Ishikawa (cell line): ENCODE results near the gene GINS2.

Experiments
- CEBPB ChIP-seq: IDR thresholded peaks from 2 replicates; pipeline ENCODE4 v1.6.1; 2012
- CREB1 ChIP-seq: IDR thresholded peaks from 2 replicates; pipeline ENCODE4 v1.6.1; 2012; ENCODE audit warnings: low read depth
- EGR1 ChIP-seq: IDR thresholded peaks from 2 replicates; pipeline ENCODE4 v1.6.1; 2012
- EP300 ChIP-seq: IDR thresholded peaks from 2 replicates; pipeline ENCODE4 v1.6.1; 2012; ENCODE audit warnings: borderline replicate concordance
- FOXM1 ChIP-seq: IDR thresholded peaks from 2 replicates; pipeline ENCODE4 v1.6.1; 2012; ENCODE audit warnings: low read depth, borderline replicate concordance
- MAX ChIP-seq: IDR thresholded peaks from 2 replicates; pipeline ENCODE4 v1.6.1; 2012
- NFIC ChIP-seq: IDR thresholded peaks from 2 replicates; pipeline ENCODE4 v1.6.1; 2012
- RAD21 ChIP-seq: IDR thresholded peaks from 2 replicates; pipeline ENCODE4 v1.6.1; 2012; ENCODE audit warnings: low read depth
- REST ChIP-seq: IDR thresholded peaks from 2 replicates; pipeline ENCODE4 v1.6.1; 2012; ENCODE audit warnings: low read depth, mild to moderate bottlenecking
- TAF1 ChIP-seq: IDR thresholded peaks from 2 replicates; pipeline ENCODE4 v1.6.1; 2012; ENCODE audit warnings: low read depth, mild to moderate bottlenecking
- TCF12 ChIP-seq: IDR thresholded peaks from 2 replicates; pipeline ENCODE4 v1.6.1; 2012; ENCODE audit warnings: low read depth
- TEAD4 ChIP-seq: IDR thresholded peaks from 2 replicates; pipeline ENCODE4 v1.6.1; 2012
- USF1 ChIP-seq: IDR thresholded peaks from 2 replicates; pipeline ENCODE4 v1.6.1; 2012
- YY1 ChIP-seq: IDR thresholded peaks from 2 replicates; pipeline ENCODE4 v1.6.1; 2012; ENCODE audit warnings: low read depth
- ZBTB7A ChIP-seq: IDR thresholded peaks from 2 replicates; pipeline ENCODE4 v1.6.1; 2012; ENCODE audit warnings: low read depth

Gene GINS2

GRCh38 chr16:85729452-85730185 lies 40.9 kb upstream of the GINS2 start:
- TF ChIP-seq TCF12 (no peak), EGR1 (no peak), CEBPB (no peak), YY1 (no peak), USF1 (no peak), MAX (no peak), REST (no peak), EP300 (no peak), TEAD4 (no peak), FOXM1 (no peak), ZBTB7A (no peak), RAD21 (no peak)

GRCh38 chr16:85728879-85729278 lies 40.1 kb upstream of the GINS2 start:
- no peak for TF ChIP-seq REST
- no peak for TF ChIP-seq TCF12

GRCh38 chr16:85724936-85725335 lies 36.2 kb upstream of the GINS2 start:
- no peak for TF ChIP-seq RAD21
- no peak for TF ChIP-seq TEAD4
- no peak for TF ChIP-seq TAF1
- no peak for TF ChIP-seq CREB1
- TF ChIP-seq CEBPB = no peak
- no peak for TF ChIP-seq REST
- no peak for TF ChIP-seq MAX
- TF ChIP-seq EP300 = no peak
- no peak for TF ChIP-seq EGR1
- TF ChIP-seq TCF12 = no peak
- TF ChIP-seq ZBTB7A = no peak
- no peak for TF ChIP-seq YY1
- no peak for TF ChIP-seq FOXM1

GRCh38 chr16:85724126-85724879 lies 35.5 kb upstream of the GINS2 start:
- TF ChIP-seq ZBTB7A = no peak
- TF ChIP-seq NFIC = no peak
- no peak for TF ChIP-seq MAX
- no peak for TF ChIP-seq CEBPB
- no peak for TF ChIP-seq FOXM1
- no peak for TF ChIP-seq REST
- TF ChIP-seq TCF12 = no peak
- no peak for TF ChIP-seq EP300
